ENCODE results near the gene SLC16A2. TPM values are rescaled to one million over a fixed set of nuclear protein-coding genes. Genes with fewer than 3 reads are reported as not detected.
A peak's percentile ranks its signal among the peaks of the same experiment; 100 is the strongest.
"Not testable (repeated sequence)": the region's sequence is repeated elsewhere in the genome, so short reads cannot be mapped to it uniquely, and the experiment has no call there.

Gene SLC16A2
- total and polyA plus RNA-seq, 9 donors = 18.9 to 56.0 (median 45.1) TPM

GRCh38 chrX:74452199-74452481 is 30.8 kb downstream of the SLC16A2 start:
- DNase-seq = no peak

GRCh38 chrX:74453178-74453577 is 31.9 kb downstream of the SLC16A2 start:
- Histone ChIP-seq H3K27ac (ENCODE audit: low read length) (no peak overlapping the region), H3K4me1 (ENCODE audit: control insufficient read depth, insufficient read depth, low read length) (peaks cover 3% of the 10 kb centered on the region), H3K4me3 (ENCODE audit: low read length) (no peak overlapping the region), H3K36me3 (ENCODE audit: control insufficient read depth, insufficient read depth, low read length) (no peaks in the 10 kb centered on the region), H3K27me3 (ENCODE audit: control insufficient read depth, insufficient read depth, low read length) (peaks cover 15% of the 10 kb centered on the region), H3K9me3 (replicated peaks; ENCODE audit: control insufficient read depth, low read depth, low read length) (no peaks in the 10 kb centered on the region)
- 78% methylated on average over 4 of the region's 7 CpGs for WGBS (ENCODE audit: insufficient coverage)
- no peak for DNase-seq

More at GRCh38 chrX:74452199-74452481, 30.8 kb downstream of the SLC16A2 start:
- Histone ChIP-seq H3K36me3 (ENCODE audit: control insufficient read depth, insufficient read depth, low read length) (no peaks in the 10 kb centered on the region), H3K27me3 (ENCODE audit: control insufficient read depth, insufficient read depth, low read length) (peaks cover 10% of the 10 kb centered on the region), H3K4me1 (ENCODE audit: control insufficient read depth, insufficient read depth, low read length) (peaks cover 3% of the 10 kb centered on the region), H3K4me3 (ENCODE audit: low read length) (no peak overlapping the region), H3K27ac (ENCODE audit: low read length) (no peak overlapping the region), H3K9me3 (replicated peaks; ENCODE audit: control insufficient read depth, low read depth, low read length) (no peaks in the 10 kb centered on the region)
- no CpG with 5 or more reads among the region's 2 CpGs for WGBS (ENCODE audit: insufficient coverage)

- H3K9me3 ChIP-seq (replicated peaks; ENCODE audit: control insufficient read depth, low read depth, low read length) = not testable (repeated sequence)
Observed at GRCh38 chrX:74454233-74454632, 32.9 kb downstream of the SLC16A2 start.

GRCh38 chrX:74458736-74459135 is 37.4 kb downstream of the SLC16A2 start:
- WGBS (ENCODE audit: insufficient coverage) = no CpG with 5 or more reads among the region's 1 CpG
- Histone ChIP-seq H3K27me3 (ENCODE audit: control insufficient read depth, insufficient read depth, low read length) (peaks cover 18% of the 10 kb centered on the region), H3K9me3 (replicated peaks; ENCODE audit: control insufficient read depth, low read depth, low read length) (no peaks in the 10 kb centered on the region), H3K36me3 (ENCODE audit: control insufficient read depth, insufficient read depth, low read length) (no peaks in the 10 kb centered on the region), H3K27ac (ENCODE audit: low read length) (no peak overlapping the region), H3K4me1 (ENCODE audit: control insufficient read depth, insufficient read depth, low read length) (peaks cover 7% of the 10 kb centered on the region), H3K4me3 (ENCODE audit: low read length) (no peak overlapping the region)
- peak; percentile 17 for DNase-seq

More at GRCh38 chrX:74454233-74454632, 32.9 kb downstream of the SLC16A2 start:
- DNase-seq; H3K4me3 ChIP-seq (ENCODE audit: low read length); H3K27ac ChIP-seq (ENCODE audit: low read length); H3K4me1 ChIP-seq (ENCODE audit: control insufficient read depth, insufficient read depth, low read length); H3K36me3 ChIP-seq (ENCODE audit: control insufficient read depth, insufficient read depth, low read length): not testable (repeated sequence)
- no CpG with 5 or more reads among the region's 3 CpGs for WGBS (ENCODE audit: insufficient coverage)
- peaks cover 15% of the 10 kb centered on the region for H3K27me3 ChIP-seq (ENCODE audit: control insufficient read depth, insufficient read depth, low read length)

- peak; percentile 42 for DNase-seq
- Histone ChIP-seq H3K4me3 (ENCODE audit: low read length) (no peak overlapping the region), H3K36me3 (ENCODE audit: control insufficient read depth, insufficient read depth, low read length) (no peaks in the 10 kb centered on the region), H3K27ac (ENCODE audit: low read length) (no peak overlapping the region), H3K4me1 (ENCODE audit: control insufficient read depth, insufficient read depth, low read length) (peaks cover 7% of the 10 kb centered on the region), H3K9me3 (replicated peaks; ENCODE audit: control insufficient read depth, low read depth, low read length) (no peaks in the 10 kb centered on the region), H3K27me3 (ENCODE audit: control insufficient read depth, insufficient read depth, low read length) (peaks cover 20% of the 10 kb centered on the region)
- 79% methylated on average over 2 of the region's 4 CpGs for WGBS (ENCODE audit: insufficient coverage)
Observed at GRCh38 chrX:74461384-74461783, 40.1 kb downstream of the SLC16A2 start.

- H3K4me3 ChIP-seq (ENCODE audit: low read length) = no peak overlapping the region
- WGBS (ENCODE audit: insufficient coverage) = 100% methylated on average over 1 of the region's 1 CpG
Observed at GRCh38 chrX:74464722-74465121, 43.4 kb downstream of the SLC16A2 start.

GRCh38 chrX:74465424-74465823 is 44.1 kb downstream of the SLC16A2 start:
- H3K4me3 ChIP-seq (ENCODE audit: low read length) = no peak overlapping the region
- no CpG with 5 or more reads among the region's 1 CpG for WGBS (ENCODE audit: insufficient coverage)
- peaks cover 8% of the 10 kb centered on the region for H3K27me3 ChIP-seq (ENCODE audit: control insufficient read depth, insufficient read depth, low read length)
- no peak overlapping the region for H3K27ac ChIP-seq (ENCODE audit: low read length)
- peaks cover 3% of the 10 kb centered on the region for H3K4me1 ChIP-seq (ENCODE audit: control insufficient read depth, insufficient read depth, low read length)
- no peaks in the 10 kb centered on the region for H3K9me3 ChIP-seq (replicated peaks; ENCODE audit: control insufficient read depth, low read depth, low read length)
- no peak for DNase-seq
- H3K36me3 ChIP-seq (ENCODE audit: control insufficient read depth, insufficient read depth, low read length) = no peaks in the 10 kb centered on the region

More at GRCh38 chrX:74464722-74465121, 43.4 kb downstream of the SLC16A2 start:
- no peak for DNase-seq
- Histone ChIP-seq H3K9me3 (replicated peaks; ENCODE audit: control insufficient read depth, low read depth, low read length) (no peaks in the 10 kb centered on the region), H3K27ac (ENCODE audit: low read length) (no peak overlapping the region), H3K27me3 (ENCODE audit: control insufficient read depth, insufficient read depth, low read length) (peaks cover 8% of the 10 kb centered on the region), H3K36me3 (ENCODE audit: control insufficient read depth, insufficient read depth, low read length) (no peaks in the 10 kb centered on the region), H3K4me1 (ENCODE audit: control insufficient read depth, insufficient read depth, low read length) (peaks cover 5% of the 10 kb centered on the region)

GRCh38 chrX:74467656-74468055 is 46.4 kb downstream of the SLC16A2 start:
- H3K4me1 ChIP-seq (ENCODE audit: control insufficient read depth, insufficient read depth, low read length) = no peaks in the 10 kb centered on the region
- DNase-seq = no peak
- peaks cover 4% of the 10 kb centered on the region for H3K27me3 ChIP-seq (ENCODE audit: control insufficient read depth, insufficient read depth, low read length)

GRCh38 chrX:74473116-74473515 is 51.8 kb downstream of the SLC16A2 start:
- H3K27me3 ChIP-seq (ENCODE audit: control insufficient read depth, insufficient read depth, low read length); H3K4me1 ChIP-seq (ENCODE audit: control insufficient read depth, insufficient read depth, low read length); DNase-seq; H3K4me3 ChIP-seq (ENCODE audit: low read length); H3K9me3 ChIP-seq (replicated peaks; ENCODE audit: control insufficient read depth, low read depth, low read length); H3K27ac ChIP-seq (ENCODE audit: low read length); H3K36me3 ChIP-seq (ENCODE audit: control insufficient read depth, insufficient read depth, low read length): not testable (repeated sequence)
- WGBS (ENCODE audit: insufficient coverage) = 75% methylated on average over 2 of the region's 2 CpGs

More at GRCh38 chrX:74467656-74468055, 46.4 kb downstream of the SLC16A2 start:
- H3K9me3 ChIP-seq (replicated peaks; ENCODE audit: control insufficient read depth, low read depth, low read length) = no peaks in the 10 kb centered on the region
- no peak overlapping the region for H3K4me3 ChIP-seq (ENCODE audit: low read length)
- H3K27ac ChIP-seq (ENCODE audit: low read length) = no peak overlapping the region
- no peaks in the 10 kb centered on the region for H3K36me3 ChIP-seq (ENCODE audit: control insufficient read depth, insufficient read depth, low read length)

- no peak for DNase-seq
- Histone ChIP-seq H3K27ac (ENCODE audit: low read length) (no peak overlapping the region), H3K4me1 (ENCODE audit: control insufficient read depth, insufficient read depth, low read length) (peaks cover 9% of the 10 kb centered on the region), H3K36me3 (ENCODE audit: control insufficient read depth, insufficient read depth, low read length) (no peaks in the 10 kb centered on the region), H3K4me3 (ENCODE audit: low read length) (no peak overlapping the region), H3K9me3 (replicated peaks; ENCODE audit: control insufficient read depth, low read depth, low read length) (no peaks in the 10 kb centered on the region), H3K27me3 (ENCODE audit: control insufficient read depth, insufficient read depth, low read length) (peaks cover 15% of the 10 kb centered on the region)
- no CpG with 5 or more reads among the region's 1 CpG for WGBS (ENCODE audit: insufficient coverage)
Observed at GRCh38 chrX:74490247-74490646, 69.0 kb downstream of the SLC16A2 start.

GRCh38 chrX:74492720-74493201 is 71.5 kb downstream of the SLC16A2 start:
- Histone ChIP-seq H3K36me3 (ENCODE audit: control insufficient read depth, insufficient read depth, low read length) (no peaks in the 10 kb centered on the region), H3K9me3 (replicated peaks; ENCODE audit: control insufficient read depth, low read depth, low read length) (no peaks in the 10 kb centered on the region), H3K4me1 (ENCODE audit: control insufficient read depth, insufficient read depth, low read length) (peaks cover 9% of the 10 kb centered on the region), H3K4me3 (ENCODE audit: low read length) (no peak overlapping the region), H3K27me3 (ENCODE audit: control insufficient read depth, insufficient read depth, low read length) (peaks cover 22% of the 10 kb centered on the region), H3K27ac (ENCODE audit: low read length) (no peak overlapping the region)
- WGBS (ENCODE audit: insufficient coverage) = 40% methylated on average over 1 of the region's 3 CpGs
- no peak for DNase-seq
